Suppressor macrophage treated with lipopolysaccharide for 4 hours (primary cell): ENCODE results near the gene ALDH1B1.

ENCODE experiments used
- DNase-seq: peaks from one replicate; pipeline ENCODE4 v3.0.0-alpha.2; 2020

ALDH1B1 gene

GRCh38 chr9:38417003-38417945, 24.8 kb downstream of the ALDH1B1 start:
- DNase-seq, result peak; percentile 44

- no peak for DNase-seq
Observed at GRCh38 chr9:38418366-38418765, 25.9 kb downstream of the ALDH1B1 start.

GRCh38 chr9:38419181-38419580, 26.7 kb downstream of the ALDH1B1 start:
- no peak for DNase-seq

GRCh38 chr9:38421498-38422211, 29.2 kb downstream of the ALDH1B1 start:
- DNase-seq, result no peak

- DNase-seq, result no peak
Observed at GRCh38 chr9:38422555-38423260, 30.2 kb downstream of the ALDH1B1 start.

- no peak for DNase-seq
Observed at GRCh38 chr9:38423273-38423972, 30.9 kb downstream of the ALDH1B1 start.

- peak; percentile 11 for DNase-seq
Observed at GRCh38 chr9:38423973-38424843, 31.7 kb downstream of the ALDH1B1 start, which contains the start of gene IGFBPL1. Gene IGFBPL1, minus strand, starts transcription at chr9:38424454. Its CDS starts 30 bp downstream, at chr9:38424424.

- no peak for DNase-seq
Observed at GRCh38 chr9:38424918-38425317, 32.4 kb downstream of the ALDH1B1 start.

GRCh38 chr9:38428062-38428461, 35.6 kb downstream of the ALDH1B1 start:
- DNase-seq, result no peak

GRCh38 chr9:38431116-38431515, 38.6 kb downstream of the ALDH1B1 start:
- DNase-seq, result no peak

GRCh38 chr9:38432922-38433510, 40.5 kb downstream of the ALDH1B1 start:
- DNase-seq, result peak; percentile 43

GRCh38 chr9:38434365-38434764, 41.9 kb downstream of the ALDH1B1 start:
- DNase-seq, result no peak

GRCh38 chr9:38434853-38435252, 42.4 kb downstream of the ALDH1B1 start:
- no peak for DNase-seq

- no peak for DNase-seq
Observed at GRCh38 chr9:38435521-38435920, 43.0 kb downstream of the ALDH1B1 start.

- no peak for DNase-seq
Observed at GRCh38 chr9:38436708-38437107, 44.2 kb downstream of the ALDH1B1 start.

GRCh38 chr9:38437193-38437823, 44.8 kb downstream of the ALDH1B1 start:
- peak; percentile 23 for DNase-seq

- no peak for DNase-seq
Observed at GRCh38 chr9:38439291-38439915, 46.9 kb downstream of the ALDH1B1 start.

- no peak for DNase-seq
Observed at GRCh38 chr9:38439916-38440301, 47.4 kb downstream of the ALDH1B1 start.

- DNase-seq, result peak; percentile 66
Observed at GRCh38 chr9:38440516-38440915, 48.0 kb downstream of the ALDH1B1 start.
